Activated T-helper 9 cell treated with anti-CD3 and anti-CD28 coated beads, Interleukin-2, amount 50 U/mL, for 16 hours (primary cell): ENCODE results near the gene RPL37.
"Not testable (repeated sequence)": the region's sequence is repeated elsewhere in the genome, so short reads cannot be mapped to it uniquely, and the experiment has no call there.

ENCODE experiments used
- DNase-seq: peaks from one replicate; pipeline ENCODE4 v3.0.0-alpha.2; 2020; ENCODE audit warnings: low read depth

RPL37 gene

DNA sequence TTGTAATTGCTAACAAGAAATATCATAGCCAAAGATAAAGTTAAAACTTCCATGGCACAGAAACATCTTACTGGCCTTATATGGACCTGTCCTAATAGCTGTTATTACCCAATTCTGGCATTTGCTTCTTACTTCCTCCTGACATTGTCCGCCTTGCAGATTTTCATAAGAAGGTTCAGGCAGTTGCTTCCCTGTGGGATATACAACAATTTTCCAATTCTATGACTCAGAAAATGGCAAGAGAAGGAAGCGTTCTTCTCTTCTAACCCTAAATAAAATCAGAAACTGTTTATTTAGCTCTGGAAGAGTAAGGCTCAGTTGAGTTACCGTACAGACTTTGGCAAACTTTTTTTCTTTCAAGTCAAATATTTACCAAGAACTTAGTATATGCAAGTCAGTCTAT, 38.5 kb downstream of the RPL37 start:
- no peak for DNase-seq

DNA sequence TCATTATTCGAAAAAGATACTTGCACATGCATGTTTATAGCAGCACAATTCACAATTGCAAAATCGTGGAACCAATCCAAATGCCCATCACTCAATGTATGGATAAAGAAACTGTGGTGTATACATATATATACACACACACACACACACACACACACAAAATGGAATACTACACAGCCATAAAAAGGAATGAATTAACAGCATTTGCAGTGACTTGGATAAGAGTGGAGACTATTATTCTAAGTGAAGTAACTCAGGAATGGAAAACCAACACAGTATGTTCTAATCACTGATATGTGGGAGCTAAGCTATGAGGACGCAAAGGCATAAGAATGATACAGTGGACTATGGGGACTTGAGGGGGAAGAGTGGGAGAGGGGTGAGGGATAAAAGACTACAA, 40.1 kb downstream of the RPL37 start:
- not testable (repeated sequence) for DNase-seq

DNA sequence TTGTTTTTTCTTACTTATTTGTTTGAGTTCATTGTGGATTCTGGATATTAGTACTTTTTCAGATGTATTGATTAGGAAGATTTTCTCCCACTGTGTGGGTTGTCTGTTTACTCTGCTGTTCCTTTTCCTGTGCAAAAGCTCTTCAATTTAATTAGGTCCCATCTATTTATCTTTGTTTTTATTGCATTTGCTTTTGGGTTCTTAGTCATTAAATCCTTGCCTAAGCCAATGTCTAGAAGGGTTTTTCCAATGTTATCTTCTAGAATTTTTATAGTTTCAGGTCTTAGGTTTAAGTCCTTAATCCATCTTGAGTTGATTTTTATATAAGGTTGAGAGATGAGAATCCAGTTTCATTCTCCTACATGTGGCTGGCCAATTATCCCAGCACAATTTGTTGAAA, 40.7 kb downstream of the RPL37 start:
- DNase-seq, result not testable (repeated sequence)

DNA sequence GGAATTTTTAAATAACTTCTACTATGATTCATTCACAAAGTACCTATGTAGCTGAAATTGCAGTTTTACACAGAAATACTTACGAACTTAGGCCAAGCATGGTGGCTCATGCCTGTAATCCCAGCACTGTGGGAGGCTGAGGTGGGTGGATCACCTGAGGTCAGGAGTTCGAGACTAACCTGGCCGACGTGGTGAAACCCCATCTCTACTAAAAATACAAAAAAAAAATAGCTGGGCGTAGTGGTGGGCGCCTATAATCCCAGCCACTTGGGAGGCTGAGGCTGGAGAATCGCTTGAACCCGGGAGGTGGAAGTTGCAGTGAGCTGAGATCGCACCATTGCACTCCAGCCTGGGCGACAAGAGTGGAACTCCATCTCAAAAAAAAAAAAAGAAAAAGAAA, 42.3 kb downstream of the RPL37 start:
- not testable (repeated sequence) for DNase-seq

DNA sequence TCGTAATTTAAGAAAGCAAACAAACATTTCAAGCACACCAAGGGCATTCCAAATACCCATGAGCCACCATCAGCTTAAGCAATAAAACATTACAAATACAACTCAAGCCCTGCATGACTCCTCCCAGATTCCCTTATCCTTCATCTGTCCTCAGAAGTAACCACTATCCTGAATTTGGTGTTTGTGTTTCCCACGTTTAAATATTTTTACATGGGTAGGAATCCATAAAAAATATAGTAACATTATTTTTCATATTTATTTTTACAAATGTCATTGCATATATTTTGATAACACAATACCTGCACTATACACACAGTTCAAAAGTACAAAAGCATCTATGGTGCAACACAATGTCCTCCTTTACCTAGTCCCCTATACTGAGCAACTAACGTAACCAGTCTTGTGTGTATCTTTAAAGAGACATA, 43.3 kb downstream of the RPL37 start:
- no peak for DNase-seq

DNA sequence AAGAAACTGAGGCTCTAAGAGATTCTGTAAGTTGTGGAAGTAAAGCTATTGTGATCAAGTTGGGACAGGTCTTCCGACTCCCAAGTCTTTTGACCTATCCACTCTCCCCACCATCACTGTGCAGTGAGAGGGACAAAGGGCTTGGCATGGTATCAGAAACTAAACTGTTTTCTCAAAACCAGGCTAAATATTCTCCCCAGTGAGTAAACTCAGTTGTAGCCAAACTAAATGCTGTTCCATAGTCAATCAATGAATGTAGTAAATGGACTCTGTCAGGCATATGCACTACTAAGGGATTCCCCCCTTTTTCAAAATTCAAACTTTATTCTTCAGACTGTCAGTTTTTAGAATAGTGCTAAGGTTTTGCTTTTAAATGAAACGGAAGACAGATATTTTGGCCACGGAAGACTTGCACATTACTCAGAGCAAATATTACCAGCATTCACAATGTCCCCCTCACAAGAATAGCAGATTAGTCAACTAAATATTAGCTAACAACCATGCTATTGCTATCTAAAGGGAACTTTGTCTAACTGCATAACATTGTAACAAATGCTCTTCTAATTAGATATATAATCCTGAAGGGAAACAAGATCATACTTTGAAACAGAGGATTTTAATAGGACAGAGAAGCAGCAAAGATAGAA, 44.0 kb downstream of the RPL37 start:
- DNase-seq, result no peak

DNA sequence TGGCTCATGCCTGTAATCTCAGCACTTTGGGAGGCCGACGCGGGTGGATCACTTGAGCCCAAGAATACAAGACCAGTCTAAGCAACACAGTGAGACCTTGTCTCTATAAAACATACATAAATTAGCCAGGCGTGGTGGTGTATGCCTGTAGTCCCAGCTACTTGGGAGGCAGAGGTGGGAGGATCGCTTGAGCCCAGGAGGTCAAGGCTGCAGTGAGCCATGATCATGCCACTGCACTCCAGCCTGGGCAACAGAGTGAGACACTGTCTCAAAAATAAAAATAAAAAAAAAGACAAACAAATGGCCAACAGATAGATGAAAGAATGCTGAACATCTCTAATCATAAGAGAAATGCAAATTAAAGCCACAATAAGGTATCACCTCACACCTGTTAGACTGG, 46.1 kb downstream of the RPL37 start:
- not testable (repeated sequence) for DNase-seq

DNA sequence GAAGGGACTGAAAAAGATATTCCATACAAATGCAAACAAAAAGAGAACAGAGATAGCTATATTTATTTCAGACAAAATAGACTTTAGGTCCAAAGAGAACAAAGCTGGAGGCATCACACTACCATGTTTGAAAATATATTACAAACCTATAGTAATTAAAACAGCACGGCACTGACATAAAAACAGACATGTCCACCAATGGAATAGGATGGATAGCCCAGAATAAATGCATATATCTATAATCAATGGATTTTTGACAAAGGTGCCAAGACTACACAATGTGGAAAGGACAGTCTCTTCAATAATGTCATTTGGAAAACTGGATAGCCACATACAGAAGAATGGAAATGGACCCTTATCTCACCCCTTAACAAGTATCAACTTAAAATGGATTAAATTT, 47.0 kb downstream of the RPL37 start:
- no peak for DNase-seq

DNA sequence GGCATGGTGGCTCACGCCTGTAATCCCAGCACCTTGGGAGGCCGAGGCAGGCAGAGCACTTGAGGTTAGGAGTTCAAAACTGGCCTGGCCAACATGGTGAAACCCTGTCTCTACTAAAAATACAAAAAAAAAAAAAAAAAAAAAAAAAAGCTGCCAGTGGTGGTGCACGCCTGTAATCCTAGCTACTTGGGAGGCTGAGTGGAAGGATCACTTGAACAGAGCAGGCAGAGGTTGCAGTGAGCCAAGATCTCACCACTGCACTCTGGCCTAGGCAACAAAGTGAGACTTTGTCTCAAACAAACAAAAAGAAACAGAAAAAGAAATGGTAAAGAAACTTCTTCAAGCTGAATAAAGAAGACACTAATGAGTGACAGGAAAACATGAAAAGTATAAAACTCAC, 48.4 kb downstream of the RPL37 start:
- DNase-seq, result not testable (repeated sequence)

DNA sequence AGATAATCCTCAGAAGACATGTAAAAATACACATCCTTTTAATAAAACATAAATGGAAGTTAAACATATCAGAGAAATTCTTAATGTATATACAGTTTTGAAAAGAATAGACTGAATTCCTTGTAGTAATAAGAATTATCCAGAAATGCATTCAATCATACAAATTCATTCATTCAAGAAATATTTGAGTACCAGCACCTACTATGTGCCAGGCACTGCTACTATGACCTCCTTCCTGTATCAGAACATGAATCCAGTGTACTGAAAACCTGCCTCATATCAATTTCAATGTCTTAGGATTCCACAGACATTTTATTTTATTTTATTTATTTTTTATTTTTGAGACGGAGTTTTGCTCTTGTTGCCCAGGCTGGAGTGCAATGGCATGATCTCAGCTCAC, 50.1 kb downstream of the RPL37 start:
- DNase-seq, result no peak

DNA sequence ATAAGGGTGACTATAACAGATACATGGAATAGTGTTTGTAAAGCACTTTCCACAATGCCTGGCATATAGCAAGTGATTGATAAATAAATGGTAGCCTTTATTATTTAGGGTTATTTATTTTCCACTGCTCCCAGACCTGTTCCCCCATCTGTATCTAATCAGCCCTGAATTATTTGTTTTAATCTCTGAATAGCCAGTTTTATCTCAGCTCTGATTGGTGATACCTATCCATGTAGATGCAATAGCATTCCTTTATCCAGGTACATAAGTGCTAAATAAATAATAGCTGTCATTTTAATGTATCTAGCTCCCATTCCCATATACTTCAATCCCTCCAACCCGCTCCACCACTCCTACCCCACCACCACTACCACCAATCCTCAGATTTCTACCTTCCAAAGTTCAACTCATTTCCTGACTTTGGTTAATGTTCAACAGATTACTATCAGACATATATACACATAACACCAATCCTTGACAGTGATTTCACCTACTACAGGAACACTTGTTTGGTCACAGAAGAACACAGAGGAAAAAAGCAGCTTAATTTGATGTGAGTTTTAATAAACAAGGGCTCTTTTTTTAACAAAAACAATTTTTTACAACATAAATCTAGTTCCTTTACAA, 50.9 kb downstream of the RPL37 start:
- no peak for DNase-seq

DNA sequence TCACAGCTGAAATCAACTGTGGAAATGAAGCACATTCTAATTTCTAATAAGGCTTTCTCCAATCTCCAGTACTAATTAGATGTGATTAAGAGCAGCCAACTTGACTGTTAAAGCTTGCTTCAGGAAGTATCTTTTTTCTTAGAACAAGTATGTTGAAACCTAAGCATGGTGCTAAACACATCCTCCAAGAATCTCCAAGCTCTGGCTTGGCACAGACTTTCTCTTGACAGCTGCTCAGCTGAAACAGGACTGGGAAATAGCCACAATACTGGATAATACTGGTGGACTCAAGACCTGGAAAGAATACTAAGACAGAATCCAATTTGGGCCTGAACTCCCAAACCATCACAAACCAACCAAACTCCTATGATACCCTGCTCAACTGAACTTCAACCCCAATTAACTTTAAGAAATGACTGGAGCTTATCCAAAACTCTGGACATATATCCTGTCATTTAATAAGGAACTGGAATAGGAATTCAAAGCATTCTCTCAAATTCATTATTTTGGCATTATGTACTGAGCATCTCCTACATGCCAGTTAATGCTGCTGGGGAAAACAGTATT, 53.1 kb downstream of the RPL37 start:
- DNase-seq, result no peak

DNA sequence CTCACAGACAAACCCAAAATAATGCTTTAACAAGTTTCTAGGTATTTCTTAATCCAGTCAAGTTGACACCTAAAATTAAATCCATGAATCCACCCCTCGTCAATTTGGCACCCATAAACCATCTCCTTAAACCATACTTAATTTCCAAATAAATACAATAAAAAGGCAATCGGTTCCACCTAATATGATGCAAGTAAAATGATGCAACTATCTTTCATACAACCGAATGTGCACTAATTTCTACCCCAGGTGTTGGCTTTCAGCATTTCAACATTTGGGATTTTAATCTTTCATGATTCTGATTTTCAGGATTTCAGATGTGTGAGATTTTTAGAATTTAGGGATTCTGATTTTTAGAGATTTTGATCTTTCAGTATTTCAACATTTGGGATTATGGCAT, 54.2 kb downstream of the RPL37 start:
- no peak for DNase-seq

DNA sequence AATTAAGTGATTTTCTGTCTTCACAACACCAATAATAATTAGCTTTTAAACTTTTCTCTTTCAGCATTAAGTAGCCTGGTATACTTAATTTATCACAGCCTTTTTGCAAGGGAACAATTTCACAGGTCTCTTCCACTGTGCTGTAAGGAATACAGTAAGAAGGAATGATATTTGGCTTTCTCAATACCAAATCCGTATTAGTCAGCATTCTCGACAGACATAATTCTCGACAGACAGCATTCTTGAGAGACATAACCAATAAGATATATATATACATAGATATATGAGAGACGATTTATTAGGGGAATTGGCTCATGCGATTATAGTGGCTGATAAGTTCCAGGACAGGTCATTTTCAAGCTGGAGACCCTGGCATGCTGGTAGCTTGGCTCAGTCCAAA, 54.8 kb downstream of the RPL37 start:
- DNase-seq, result no peak

DNA sequence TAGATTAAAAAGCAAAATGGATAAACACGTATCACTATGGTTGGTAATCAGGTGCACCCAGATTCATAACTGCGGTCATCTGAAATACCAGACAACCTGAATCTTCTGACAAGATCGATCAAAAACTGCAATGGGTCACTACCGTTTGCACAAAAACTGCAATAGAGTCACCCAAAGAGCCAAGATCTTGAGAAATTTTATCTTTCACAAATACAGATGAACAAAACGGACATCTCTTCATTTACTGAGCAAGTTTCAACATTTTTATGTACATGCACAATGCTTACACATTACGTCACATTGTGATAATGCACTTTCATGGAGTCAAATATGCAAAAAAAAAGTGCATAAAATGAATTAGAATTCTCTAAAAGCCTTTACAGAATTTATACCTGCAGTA, 55.5 kb downstream of the RPL37 start:
- DNase-seq, result no peak

DNA sequence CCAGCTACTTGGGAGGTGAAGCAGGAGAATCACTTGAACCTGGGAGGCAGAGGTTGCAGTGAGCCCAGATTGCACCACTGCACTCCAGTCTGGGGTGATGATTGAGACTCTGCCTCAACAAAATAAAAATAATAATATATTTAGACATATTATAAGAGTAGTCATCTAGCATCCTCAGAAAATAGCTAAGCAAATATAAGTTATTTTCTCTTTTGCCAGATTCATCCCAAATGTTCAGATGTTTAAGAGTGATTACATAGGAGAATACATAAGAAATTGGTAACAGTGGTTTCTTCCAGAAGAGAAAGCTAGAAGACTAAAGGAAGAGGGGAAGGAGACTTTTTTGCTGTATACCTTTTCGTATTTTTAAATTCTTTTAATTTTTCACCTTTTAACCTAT, 56.9 kb downstream of the RPL37 start:
- DNase-seq, result no peak

DNA sequence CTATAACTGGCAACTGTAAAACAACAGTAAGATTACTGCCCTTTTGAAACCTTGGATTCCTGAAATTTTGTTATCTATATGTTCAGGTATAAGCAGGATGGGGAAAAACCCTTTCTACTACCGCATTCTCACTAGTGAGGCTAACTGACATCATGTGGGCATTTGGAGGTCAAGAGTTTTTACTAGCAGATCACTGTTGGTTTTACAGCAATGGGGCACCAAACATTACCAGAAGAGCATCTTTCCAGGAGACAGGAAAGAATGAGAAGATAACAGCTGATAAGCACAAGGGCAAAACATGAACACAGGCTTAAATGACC, 58.4 kb downstream of the RPL37 start:
- DNase-seq, result no peak

DNA sequence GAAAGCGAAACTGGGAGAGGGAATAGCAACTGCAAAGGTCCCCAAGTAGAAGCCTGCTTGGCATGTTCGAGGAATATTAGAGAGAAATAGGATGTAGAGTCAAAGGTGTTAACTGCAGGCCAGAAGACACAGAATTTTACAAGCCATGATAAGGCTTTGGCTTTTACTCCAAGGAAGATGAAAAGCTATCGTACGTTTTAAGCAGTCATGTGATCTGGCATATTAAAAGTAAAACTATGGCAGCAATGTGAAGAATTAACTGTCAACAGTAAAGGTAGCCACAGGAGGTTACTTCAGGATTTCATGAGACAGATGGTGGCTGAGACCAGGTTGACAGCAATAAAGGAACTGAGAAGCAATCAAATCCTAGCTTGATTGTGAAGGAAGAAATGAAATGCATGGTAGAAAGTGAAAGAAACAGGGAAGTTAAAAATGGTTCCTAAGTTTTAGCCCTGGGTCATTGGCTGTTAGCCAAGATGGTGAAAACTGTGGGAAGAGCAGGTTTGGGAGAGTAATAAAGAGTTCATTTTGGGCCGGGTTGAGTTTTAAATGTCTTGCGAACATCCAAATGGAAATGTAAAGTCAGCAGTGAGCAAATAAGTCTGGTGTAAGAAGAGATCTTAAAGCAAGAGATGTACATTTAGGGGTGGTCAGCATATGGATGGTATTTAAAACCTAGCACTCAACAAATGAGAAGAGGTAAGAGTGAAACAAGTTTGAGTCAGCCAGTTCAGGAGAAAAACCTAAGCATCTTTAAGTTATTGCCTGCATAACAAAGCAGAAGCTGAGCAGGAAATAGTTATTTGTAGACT, 59.0 kb downstream of the RPL37 start:
- DNase-seq, result no peak
